Measurements from ENCODE around the gene HNRNPUL2. TPM values are rescaled to one million over a fixed set of nuclear protein-coding genes. Genes with fewer than 3 reads are reported as not detected.

The HNRNPUL2 gene
- total and polyA plus RNA-seq, 9 of the 15 experiments (the other 6 are each of a cell fraction or from before 2014, with no cell fraction given) = 0.89 to 44.3 (median 15.2) TPM

DNA sequence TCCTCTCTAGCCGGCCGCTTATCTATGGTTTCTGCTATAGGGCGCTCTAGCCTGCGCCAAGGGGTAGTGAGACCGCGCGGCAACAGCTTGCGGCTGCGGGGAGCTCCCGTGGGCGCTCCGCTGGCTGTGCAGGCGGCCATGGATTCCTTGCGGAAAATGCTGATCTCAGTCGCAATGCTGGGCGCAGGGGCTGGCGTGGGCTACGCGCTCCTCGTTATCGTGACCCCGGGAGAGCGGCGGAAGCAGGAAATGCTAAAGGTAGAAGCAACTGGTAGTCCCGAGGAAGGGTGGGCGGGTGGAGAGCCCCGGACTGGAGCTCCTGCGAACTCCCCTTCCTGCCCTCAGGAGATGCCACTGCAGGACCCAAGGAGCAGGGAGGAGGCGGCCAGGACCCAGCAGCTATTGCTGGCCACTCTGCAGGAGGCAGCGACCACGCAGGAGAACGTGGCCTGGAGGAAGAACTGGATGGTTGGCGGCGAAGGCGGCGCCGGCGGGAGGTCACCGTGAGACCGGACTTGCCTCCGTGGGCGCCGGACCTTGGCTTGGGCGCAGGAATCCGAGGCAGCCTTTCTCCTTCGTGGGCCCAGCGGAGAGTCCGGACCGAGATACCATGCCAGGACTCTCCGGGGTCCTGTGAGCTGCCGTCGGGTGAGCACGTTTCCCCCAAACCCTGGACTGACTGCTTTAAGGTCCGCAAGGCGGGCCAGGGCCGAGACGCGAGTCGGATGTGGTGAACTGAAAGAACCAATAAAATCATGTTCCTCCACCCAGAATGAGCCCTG, 55.5 kb downstream of the HNRNPUL2 start, which contains the start of the genes LBHD1 and UQCC3 (continued):
- no peak for TF ChIP-seq MTA1 (IDR thresholded peaks at IDR 0.05; ENCODE audit: borderline replicate concordance)
- peak; percentile 93 for TF ChIP-seq RBFOX2 (IDR thresholded peaks at IDR 0.05; ENCODE audit: low read depth, low read length)
- TF ChIP-seq DNMT1 (IDR thresholded peaks at IDR 0.05) = no peak
- TF ChIP-seq, protein P1, sequence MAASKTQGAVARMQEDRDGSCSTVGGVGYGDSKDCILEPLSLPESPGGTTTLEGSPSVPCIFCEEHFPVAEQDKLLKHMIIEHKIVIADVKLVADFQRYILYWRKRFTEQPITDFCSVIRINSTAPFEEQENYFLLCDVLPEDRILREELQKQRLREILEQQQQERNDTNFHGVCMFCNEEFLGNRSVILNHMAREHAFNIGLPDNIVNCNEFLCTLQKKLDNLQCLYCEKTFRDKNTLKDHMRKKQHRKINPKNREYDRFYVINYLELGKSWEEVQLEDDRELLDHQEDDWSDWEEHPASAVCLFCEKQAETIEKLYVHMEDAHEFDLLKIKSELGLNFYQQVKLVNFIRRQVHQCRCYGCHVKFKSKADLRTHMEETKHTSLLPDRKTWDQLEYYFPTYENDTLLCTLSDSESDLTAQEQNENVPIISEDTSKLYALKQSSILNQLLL (CRISPR knock-in tag; IDR thresholded peaks at IDR 0.05; ENCODE audit: borderline replicate concordance) = no peak
- no peak; the same call in 1 of the 2 replicates for TF ChIP-seq NR2C2 (CRISPR knock-in tag; IDR thresholded peaks at IDR 0.05)
- TF ChIP-seq NR2C2 (tag; IDR thresholded peaks at IDR 0.05) = peak; percentile 93
- TF ChIP-seq PHB2 (IDR thresholded peaks at IDR 0.05; ENCODE audit: low read depth) = no peak
- no peak for TF ChIP-seq STAT5A (IDR thresholded peaks at IDR 0.05; ENCODE audit: borderline replicate concordance, low read length)
- TF ChIP-seq MCM2 (IDR thresholded peaks at IDR 0.05; ENCODE audit: low read depth) = no peak
- no peak for TF ChIP-seq ZNF76 (CRISPR knock-in tag; IDR thresholded peaks at IDR 0.05; ENCODE audit: borderline replicate concordance)
- TF ChIP-seq CBX2 (IDR thresholded peaks at IDR 0.05; ENCODE audit: insufficient read depth, low read length, poor library complexity, severe bottlenecking) = no peak
- peak; percentile 10 to 27; a peak in 2 of 4 replicates for TF ChIP-seq FOXK2 (conservative IDR thresholded peaks at IDR 0.05 in 1 of 2, IDR thresholded peaks at IDR 0.05 in 1 of 2; ENCODE audit: low read depth in 2 of 2)
- peak; percentile 90 for TF ChIP-seq POLR2G (IDR thresholded peaks at IDR 0.05; ENCODE audit: low read depth, low read length)
- TF ChIP-seq, protein P2, sequence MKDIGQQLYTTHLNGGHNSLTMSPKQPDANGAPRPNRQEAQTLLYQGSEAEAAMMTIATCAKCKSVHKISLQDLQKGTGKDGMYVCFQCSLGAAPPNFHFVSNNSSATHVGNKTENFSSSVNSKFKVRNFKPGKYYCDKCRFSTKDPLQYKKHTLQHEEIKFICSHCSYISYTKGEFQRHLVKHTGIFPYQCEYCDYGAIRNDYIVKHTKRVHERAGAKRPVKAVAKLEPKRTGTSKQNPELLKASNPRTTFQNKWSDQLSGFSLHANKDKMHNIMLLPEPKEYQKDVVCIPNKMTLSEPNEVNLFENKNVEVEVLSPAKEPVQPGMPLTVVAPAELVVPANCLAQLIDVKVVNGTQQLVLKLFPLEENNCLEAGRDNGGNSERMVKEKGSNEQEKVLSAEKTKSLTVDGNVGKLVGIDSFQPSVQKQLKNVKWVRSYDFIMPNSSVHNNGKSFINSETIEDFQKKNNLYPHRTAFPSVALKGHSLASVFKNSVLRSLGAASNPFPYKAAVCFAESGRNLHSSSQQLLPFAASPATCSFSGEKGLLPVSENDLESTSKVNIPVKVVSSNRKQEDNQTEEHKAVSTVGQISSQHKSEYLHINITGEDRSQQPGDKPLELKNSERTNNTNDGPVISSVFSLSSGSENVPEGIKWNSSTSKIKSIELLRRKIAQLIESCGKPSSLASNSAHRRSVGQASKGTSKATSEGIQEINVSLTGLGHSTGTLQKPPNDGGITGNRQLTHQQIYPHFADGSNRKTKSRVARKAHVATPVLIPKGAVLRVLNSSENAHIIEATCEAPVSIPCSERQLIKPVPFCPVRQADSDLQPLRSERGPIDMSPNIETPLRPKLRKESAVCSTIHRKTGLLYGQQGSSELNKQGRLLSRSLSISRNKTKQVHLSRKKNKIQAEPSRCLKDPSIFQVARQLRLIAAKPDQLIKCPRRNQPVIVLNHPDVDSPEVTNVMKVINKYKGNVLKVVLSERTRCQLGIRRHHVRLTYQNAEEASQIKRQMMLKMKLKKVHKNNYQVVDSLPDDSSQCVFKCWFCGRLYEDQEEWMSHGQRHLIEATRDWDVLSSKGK (CRISPR knock-in tag; IDR thresholded peaks at IDR 0.05) = no peak
- TF ChIP-seq MAFF (IDR thresholded peaks at IDR 0.05; ENCODE audit: low read length) = no peak
- no peak for TF ChIP-seq EHMT2 (IDR thresholded peaks at IDR 0.05)
- peak in 1 of 3 experiments; percentile 77; a peak in 2 of 6 replicates for TF ChIP-seq ZBTB11 (CRISPR knock-in tag; IDR thresholded peaks at IDR 0.05)
- no peak for TF ChIP-seq HMG20B (CRISPR knock-in tag; IDR thresholded peaks at IDR 0.05)
- no peak for TF ChIP-seq BRCA1 (IDR thresholded peaks at IDR 0.05)
- TF ChIP-seq BRCA1 (CRISPR knock-in tag; IDR thresholded peaks at IDR 0.05) = no peak
- peak; percentile 83 for TF ChIP-seq ELF2 (CRISPR knock-in tag; IDR thresholded peaks at IDR 0.05)
